ENCODE data around the gene CYP2A6.
"Not testable (repeated sequence)": the region's sequence is repeated elsewhere in the genome, so short reads cannot be mapped to it uniquely, and the experiment has no call there.

CYP2A6 gene

GRCh38 chr19:40850277-40850676, at the start of gene CYP2A6:
TSS of gene CYP2A6 (minus strand) at chr19:40850447. CDS start at chr19:40850426, 21 bp downstream.
- DNase-seq, result not testable (repeated sequence)

- DNase-seq, result not testable (repeated sequence)
These were observed 49.7 kb upstream of the CYP2A6 start for GRCh38 chr19:40899964-40900363.

GRCh38 chr19:40896843-40897789, 46.9 kb upstream of the CYP2A6 start:
- not testable (repeated sequence) for DNase-seq

- DNase-seq, result no peak
These were observed 46.2 kb upstream of the CYP2A6 start for GRCh38 chr19:40896418-40896796.

GRCh38 chr19:40893112-40893511, 42.9 kb upstream of the CYP2A6 start:
- DNase-seq, result no peak

GRCh38 chr19:40889366-40889765, 39.1 kb upstream of the CYP2A6 start:
- no peak for DNase-seq

- DNase-seq, result no peak
These were observed 37.9 kb upstream of the CYP2A6 start for GRCh38 chr19:40888191-40888590.

GRCh38 chr19:40884187-40884931, 34.1 kb upstream of the CYP2A6 start:
- DNase-seq, result not testable (repeated sequence)

GRCh38 chr19:40882062-40882461, 31.8 kb upstream of the CYP2A6 start, which contains the start of gene CYP2A7:
TSS of gene CYP2A7 (minus strand) at chr19:40882231. CDS start at chr19:40882210, 21 bp downstream.
- DNase-seq, result not testable (repeated sequence)

- not testable (repeated sequence) for DNase-seq
These were observed 29.1 kb upstream of the CYP2A6 start for GRCh38 chr19:40879349-40879748.

GRCh38 chr19:40875526-40875951, 25.3 kb upstream of the CYP2A6 start:
- DNase-seq, result not testable (repeated sequence)

- not testable (repeated sequence) for DNase-seq
These were observed 24.6 kb upstream of the CYP2A6 start for GRCh38 chr19:40874874-40875273.

- DNase-seq, result not testable (repeated sequence)
These were observed 23.6 kb upstream of the CYP2A6 start for GRCh38 chr19:40873873-40874272.

GRCh38 chr19:40872209-40872608, 22.0 kb upstream of the CYP2A6 start:
- DNase-seq, result no peak

GRCh38 chr19:40867701-40868100, 17.5 kb upstream of the CYP2A6 start:
- DNase-seq, result no peak

GRCh38 chr19:40864739-40865496, 14.7 kb upstream of the CYP2A6 start:
- DNase-seq, result not testable (repeated sequence)

- no peak for DNase-seq
These were observed 12.5 kb upstream of the CYP2A6 start for GRCh38 chr19:40862785-40863184.

- no peak for DNase-seq
These were observed 12.1 kb upstream of the CYP2A6 start for GRCh38 chr19:40862333-40862732.

GRCh38 chr19:40858109-40858508, 7.9 kb upstream of the CYP2A6 start:
- no peak for DNase-seq

GRCh38 chr19:40852467-40853152, 2.4 kb upstream of the CYP2A6 start:
- not testable (repeated sequence) for DNase-seq

- not testable (repeated sequence) for DNase-seq
These were observed 3.5 kb downstream of the CYP2A6 start for GRCh38 chr19:40846722-40847121.

- DNase-seq, result not testable (repeated sequence)
These were observed 6.6 kb downstream of the CYP2A6 start for GRCh38 chr19:40843653-40844052.

Data from NCI-H446 treated with DMSO at 0.1 percent for 48 hours (cell line).